GM12875 (cell line): ENCODE data around the gene RNF114.

Experiments
- H3K4me3 ChIP-seq: one replicate; pipeline ENCODE4 v1.5.1; 2011; ENCODE audit warnings: low read depth, low read length, control low read depth
- CTCF ChIP-seq: IDR thresholded peaks from 2 replicates; pipeline ENCODE4 v1.5.1; 2011; ENCODE audit warnings: low read depth, mild to moderate bottlenecking, control low read depth, inconsistent platforms, low read length, moderate library complexity, borderline replicate concordance; ENCODE audit not compliant: insufficient read depth

The RNF114 gene

GRCh38 chr20:49913399-49914047, 22.7 kb upstream of the RNF114 start:
- no peak overlapping the region for H3K4me3 ChIP-seq
- no peak for TF ChIP-seq CTCF

DNA sequence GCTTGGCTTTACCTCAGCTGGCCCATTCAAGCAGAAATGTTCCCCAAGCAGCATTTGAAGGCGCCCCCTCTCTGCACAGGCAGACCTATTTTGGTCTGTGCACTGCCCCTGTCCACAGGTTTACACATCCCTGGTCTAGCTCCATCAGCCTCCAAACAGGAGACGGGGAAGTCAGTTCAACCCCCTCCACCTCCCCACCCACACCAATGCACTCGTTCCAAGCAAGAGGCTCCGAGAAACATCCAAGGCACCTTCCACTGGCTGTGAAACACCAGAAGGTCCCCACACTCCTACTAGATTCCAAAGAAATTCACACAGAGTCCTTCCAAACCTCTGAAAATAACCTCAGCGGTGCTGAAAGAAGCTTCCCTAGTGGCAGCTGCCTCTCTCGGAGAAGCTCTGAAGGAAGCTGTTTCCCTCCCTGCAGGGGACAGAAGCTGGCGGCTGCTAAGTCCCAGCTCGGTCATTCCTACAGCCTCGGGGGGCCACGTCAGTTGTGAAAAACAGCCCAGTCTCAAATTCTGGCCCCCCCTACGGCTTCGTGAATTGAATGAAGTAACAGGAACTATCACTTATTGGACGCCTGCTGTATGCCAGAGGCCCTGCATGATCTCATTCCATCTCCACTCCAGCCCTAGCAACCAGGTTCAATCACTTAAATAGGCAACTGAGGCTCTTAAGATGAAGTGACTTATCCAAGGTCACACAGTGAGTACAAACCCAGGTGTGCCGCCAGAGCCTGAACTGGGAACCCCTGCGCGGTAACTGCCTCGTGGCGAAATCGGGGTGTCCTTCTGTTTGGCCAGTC, 21.7 kb upstream of the RNF114 start:
- H3K4me3 ChIP-seq, result peak overlapping the region; percentile 77
- TF ChIP-seq CTCF, result no peak

GRCh38 chr20:49915118-49915379, 21.1 kb upstream of the RNF114 start:
- TF ChIP-seq CTCF, result no peak
- H3K4me3 ChIP-seq, result peak overlapping the region; percentile 77

DNA sequence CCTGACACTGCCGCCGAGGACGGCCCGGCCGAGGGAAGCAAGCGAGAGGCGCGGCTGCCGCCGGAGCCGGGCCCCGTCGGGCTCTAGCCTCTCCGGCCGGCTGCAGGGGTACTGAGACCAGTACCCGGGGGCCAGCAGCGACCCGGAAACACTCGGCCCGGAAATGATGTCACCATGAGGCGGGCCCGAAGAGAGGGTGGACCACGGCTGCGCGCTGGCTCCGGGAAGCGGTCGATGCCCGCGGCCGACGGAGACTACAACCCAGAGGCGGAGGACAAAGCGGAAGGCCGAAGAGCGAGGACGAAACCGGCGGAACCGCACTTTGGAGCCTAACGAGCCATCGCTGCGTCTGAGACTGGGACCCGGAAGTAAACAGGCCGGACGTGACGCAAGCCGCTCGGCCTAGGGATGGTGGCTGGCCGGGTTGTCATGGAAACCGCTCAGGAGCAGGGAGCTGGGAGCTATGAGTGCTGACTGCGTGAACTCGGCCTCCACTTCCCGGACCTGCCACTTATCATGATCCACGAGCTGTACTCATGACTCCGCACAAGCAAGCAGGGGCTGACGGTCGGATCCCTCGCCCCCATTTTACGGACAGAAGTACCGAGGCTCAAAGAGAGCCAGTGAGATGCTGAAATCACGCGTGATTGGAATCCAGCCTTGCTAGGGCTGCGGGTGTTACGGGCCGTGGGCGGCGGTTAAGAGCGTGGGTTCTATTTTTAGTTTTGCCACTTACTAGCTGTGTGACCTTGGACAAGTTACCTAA, 20.6 kb upstream of the RNF114 start, which contains the start of gene SPATA2:
TSS of gene SPATA2 (minus strand) at position 150 of the 766 bp plus-strand sequence. CDS start 7,039 bp downstream, outside the sequence.
- no peak for TF ChIP-seq CTCF
- peak within 1 kb of the TSS; percentile 77 for H3K4me3 ChIP-seq

DNA sequence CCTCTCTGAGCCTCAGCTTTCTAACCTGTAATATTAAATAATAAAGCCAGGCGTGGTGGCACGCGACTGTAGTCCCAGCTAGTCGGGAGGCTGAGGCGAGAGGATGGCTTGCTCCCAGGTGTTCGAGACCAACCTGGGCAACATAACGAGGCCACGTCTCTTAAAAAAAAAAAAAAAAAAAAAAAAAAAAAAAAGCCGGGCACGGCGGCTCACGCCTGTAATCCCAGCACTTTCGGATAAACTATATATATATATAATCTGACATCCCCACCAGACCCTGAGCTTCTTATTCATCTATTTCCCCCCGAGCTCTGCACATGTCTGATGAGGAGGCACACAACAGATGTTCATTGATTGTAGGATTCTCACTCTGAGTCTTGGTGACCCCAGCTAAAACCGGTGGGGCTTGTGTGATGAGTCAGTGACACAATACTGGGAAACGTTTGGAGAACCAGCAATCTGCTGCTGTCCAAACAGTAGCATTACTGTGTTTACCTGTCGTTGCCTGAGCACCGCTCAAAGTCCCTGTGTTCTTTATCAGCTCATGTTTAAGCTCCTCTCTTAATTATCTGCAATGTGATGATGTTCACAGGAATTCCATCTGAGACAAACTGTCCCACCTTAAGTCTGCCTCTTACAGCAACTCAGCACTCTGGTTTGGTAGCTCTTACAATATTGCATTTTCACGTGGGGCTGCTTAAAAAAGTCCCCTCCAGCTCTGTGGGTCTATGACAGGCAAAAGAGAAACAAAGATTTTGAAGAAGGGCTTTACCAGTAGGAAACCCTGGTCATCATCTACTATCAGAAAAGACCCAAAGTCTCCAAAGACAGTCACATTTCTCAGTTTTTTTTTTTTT, 19.8 kb upstream of the RNF114 start:
- peak overlapping the region; percentile 77 for H3K4me3 ChIP-seq
- TF ChIP-seq CTCF, result no peak

DNA sequence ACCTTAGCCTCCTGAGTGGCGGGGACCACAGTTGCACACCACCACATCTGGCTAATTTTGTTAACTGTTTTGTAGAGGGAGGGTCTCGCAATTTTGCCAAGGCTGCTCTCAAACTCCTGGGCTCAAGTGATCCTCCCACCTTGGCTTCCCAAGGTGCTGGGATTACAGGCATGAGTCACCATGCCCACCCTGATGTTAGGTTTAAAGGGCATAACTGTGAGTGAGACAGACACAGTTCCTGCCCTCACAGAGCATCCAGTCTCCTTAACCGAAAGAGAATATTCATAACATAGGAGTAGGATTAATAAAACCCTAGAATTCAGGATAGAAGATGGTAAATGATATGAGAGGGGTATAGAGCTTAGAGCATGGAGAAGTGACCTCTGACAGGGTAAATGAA, 17.8 kb upstream of the RNF114 start:
- no peak for TF ChIP-seq CTCF
- H3K4me3 ChIP-seq, result no peak overlapping the region
